Fibroblast of the aortic adventitia (primary cell): ENCODE data around the gene MARK2. TPM values are rescaled to one million over a fixed set of nuclear protein-coding genes. Genes with fewer than 3 reads are reported as not detected.

Experiments
- DNase-seq: peaks from one replicate; pipeline ENCODE4 v3.0.0-alpha.2; 2010; ENCODE audit warnings: low read depth
- H3K4me3 ChIP-seq: 2 replicates; pipeline ENCODE4 v1.5.1; 2011; ENCODE audit warnings: low read depth, mild to moderate bottlenecking, control low read depth, low read length, moderate library complexity
- CTCF ChIP-seq: IDR thresholded peaks from 2 replicates; pipeline ENCODE4 v1.5.1; 2011; ENCODE audit warnings: mild to moderate bottlenecking, low read length, control low read depth, inconsistent platforms; ENCODE audit not compliant: insufficient read depth
- total RNA-seq: library from RNA; depleted of rRNA; stranded (reverse); fragments of >200 nt; gene quantifications from 2 replicates; pipeline ENCODE4 v1.2.3, GENCODE V29; 2012; ENCODE audit warnings: low replicate concordance

The MARK2 gene
- total RNA-seq, 1 donor: 12.7 TPM

GRCh38 chr11:63916837-63917691 is 78.2 kb downstream of the MARK2 start, which contains the start of gene RCOR2:
TSS of gene RCOR2 (minus strand) at chr11:63917164. CDS start at chr11:63916456, 708 bp downstream.
- DNase-seq: peak; percentile 82
- peak within 1 kb of the TSS; percentile 66 for H3K4me3 ChIP-seq
- TF ChIP-seq CTCF: no peak

GRCh38 chr11:63917692-63918506 is 79.0 kb downstream of the MARK2 start:
- no peak for TF ChIP-seq CTCF
- peak; percentile 51 for DNase-seq

GRCh38 chr11:63918507-63919191 is 79.7 kb downstream of the MARK2 start:
- DNase-seq: peak; percentile 39
- no peak overlapping the region for H3K4me3 ChIP-seq
- TF ChIP-seq CTCF: no peak

More at GRCh38 chr11:63917692-63918506, 79.0 kb downstream of the MARK2 start:
- H3K4me3 ChIP-seq: peak overlapping the region; percentile 66

GRCh38 chr11:63919267-63920125 is 80.6 kb downstream of the MARK2 start:
- TF ChIP-seq CTCF: no peak
- DNase-seq: peak; percentile 22
- H3K4me3 ChIP-seq: peak overlapping the region; percentile 42

- peak; percentile 23 for DNase-seq
- H3K4me3 ChIP-seq: no peak overlapping the region
Observed at GRCh38 chr11:63920126-63920938, 81.4 kb downstream of the MARK2 start.

More at GRCh38 chr11:63920126-63920938, 81.4 kb downstream of the MARK2 start:
- no peak for TF ChIP-seq CTCF
